Fibroblast of lung (primary cell): ENCODE data around the gene ZFAND2A. TPM values are rescaled to one million over a fixed set of nuclear protein-coding genes. Genes with fewer than 3 reads are reported as not detected.

Source experiments
- DNase-seq, 2 donors: peaks; one replicate each; pipeline versions ENCODE4 v3.0.0 to v3.0.0-alpha.2; 2010; ENCODE audit warnings: low read depth in 2 of 2
- H2AFZ ChIP-seq: 2 replicates; pipeline ENCODE4 v1.5.1; 2012; ENCODE audit warnings: low read length, control low read depth, inconsistent platforms
- H3K27ac ChIP-seq: 2 replicates; pipeline ENCODE4 v1.5.1; 2011; ENCODE audit warnings: low read length, control low read depth; ENCODE audit not compliant: insufficient read depth
- H3K27me3 ChIP-seq: 2 replicates; pipeline ENCODE4 v1.5.1; 2011; ENCODE audit warnings: mild to moderate bottlenecking, low read length; ENCODE audit not compliant: control insufficient read depth, insufficient read depth
- H3K36me3 ChIP-seq: 2 replicates; pipeline ENCODE4 v1.5.1; 2011; ENCODE audit warnings: low read length; ENCODE audit not compliant: control insufficient read depth, insufficient read depth
- H3K4me1 ChIP-seq: 2 replicates; pipeline ENCODE4 v1.5.1; 2011; ENCODE audit warnings: low read length; ENCODE audit not compliant: control insufficient read depth, insufficient read depth; ENCODE audit errors: extremely low read depth
- H3K4me2 ChIP-seq: 2 replicates; pipeline ENCODE4 v1.5.1; 2011; ENCODE audit warnings: low read length, control low read depth; ENCODE audit not compliant: insufficient read depth; ENCODE audit errors: extremely low read depth
- H3K4me3 ChIP-seq, 4 experiments: fragments of 200-600 bp in 1 of 4; sonication (generic) in 1 of 4; replicated peaks in 1 of 4; 2 replicates each; pipeline ENCODE4 v1.5.1; 2011 to 2016; ENCODE audit warnings: low read length in 4 of 4, low read depth in 3 of 4, mild to moderate bottlenecking in 3 of 4, control low read depth in 2 of 4, inconsistent platforms in 1 of 4, mixed read lengths in 1 of 4; ENCODE audit not compliant: insufficient read depth in 1 of 4; ENCODE audit errors: control extremely low read depth in 1 of 4
- H3K79me2 ChIP-seq: 2 replicates; pipeline ENCODE4 v1.5.1; 2012; ENCODE audit warnings: mild to moderate bottlenecking, low read length, inconsistent platforms; ENCODE audit not compliant: control insufficient read depth, insufficient read depth
- H3K9ac ChIP-seq: 2 replicates; pipeline ENCODE4 v1.5.1; 2011; ENCODE audit warnings: mild to moderate bottlenecking, low read length, control low read depth; ENCODE audit not compliant: insufficient read depth
- H3K9me3 ChIP-seq: 2 replicates; pipeline ENCODE4 v1.5.1; 2012; ENCODE audit warnings: low read depth, low read length; ENCODE audit not compliant: control insufficient read depth, insufficient read depth
- H4K20me1 ChIP-seq: 2 replicates; pipeline ENCODE4 v1.5.1; 2011; ENCODE audit warnings: low read length; ENCODE audit not compliant: control insufficient read depth, insufficient read depth; ENCODE audit errors: extremely low read depth
- EZH2 ChIP-seq: IDR thresholded peaks from 2 replicates; pipeline ENCODE4 v1.5.1; 2012; ENCODE audit warnings: low read length, control low read depth, mild to moderate bottlenecking; ENCODE audit errors: missing control alignments
- polyA plus RNA-seq, 2 donors: library from polyadenylated mRNA; depleted of rRNA in 1 of 2; stranded (reverse) in 1 of 2; unstranded in 1 of 2; fragments of >200 nt; gene quantifications; 2 replicates each; pipeline ENCODE4 v1.2.1, GENCODE V29; 2011 to 2012; ENCODE audit warnings: missing spikeins in 1 of 2
- total RNA-seq: library from RNA; depleted of rRNA; stranded (reverse); fragments of >200 nt; gene quantifications from 2 replicates; pipeline ENCODE4 v1.2.1, GENCODE V29; 2014
- TF ChIP-seq, protein P1 (sequence below), 2 donors: IDR thresholded peaks in 1 of 2; conservative IDR thresholded peaks in 1 of 2; 1 replicate in 1 of 2; 2 replicates in 1 of 2; pipeline ENCODE4 v1.5.1; 2011 to 2012; ENCODE audit warnings: low read length in 2 of 2, control low read depth in 1 of 2, inconsistent platforms in 1 of 2, low read depth in 1 of 2, mild to moderate bottlenecking in 1 of 2

ZFAND2A gene
- total and polyA plus RNA-seq, 2 donors (not counting 1 experiment from before 2014, with no cell fraction given) = 20.5 to 35.1 TPM

DNA sequence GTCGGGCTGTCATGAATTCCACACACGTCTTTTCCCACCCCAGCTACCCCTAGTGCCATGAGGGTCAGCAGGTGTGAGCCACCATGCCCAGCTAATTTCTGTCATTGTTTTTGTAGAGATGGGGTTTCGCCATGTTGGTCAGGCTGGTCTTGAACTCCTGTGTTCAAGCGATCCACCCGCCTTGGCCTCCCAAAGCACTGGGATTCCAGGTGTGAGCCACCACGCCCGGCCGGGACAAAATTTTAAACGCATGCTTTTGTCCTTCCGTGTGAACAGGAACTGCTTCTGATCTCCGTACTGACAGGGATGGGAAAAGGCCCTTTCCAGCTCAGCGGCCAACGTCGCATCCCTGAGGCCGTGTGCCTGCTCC, 15.6 kb upstream of the ZFAND2A start:
- H2AFZ ChIP-seq = peak overlapping the region; percentile 80
- no peaks in the 10 kb centered on the region for H3K4me1 ChIP-seq
- no peak for TF ChIP-seq EZH2
- TF ChIP-seq, protein P1, sequence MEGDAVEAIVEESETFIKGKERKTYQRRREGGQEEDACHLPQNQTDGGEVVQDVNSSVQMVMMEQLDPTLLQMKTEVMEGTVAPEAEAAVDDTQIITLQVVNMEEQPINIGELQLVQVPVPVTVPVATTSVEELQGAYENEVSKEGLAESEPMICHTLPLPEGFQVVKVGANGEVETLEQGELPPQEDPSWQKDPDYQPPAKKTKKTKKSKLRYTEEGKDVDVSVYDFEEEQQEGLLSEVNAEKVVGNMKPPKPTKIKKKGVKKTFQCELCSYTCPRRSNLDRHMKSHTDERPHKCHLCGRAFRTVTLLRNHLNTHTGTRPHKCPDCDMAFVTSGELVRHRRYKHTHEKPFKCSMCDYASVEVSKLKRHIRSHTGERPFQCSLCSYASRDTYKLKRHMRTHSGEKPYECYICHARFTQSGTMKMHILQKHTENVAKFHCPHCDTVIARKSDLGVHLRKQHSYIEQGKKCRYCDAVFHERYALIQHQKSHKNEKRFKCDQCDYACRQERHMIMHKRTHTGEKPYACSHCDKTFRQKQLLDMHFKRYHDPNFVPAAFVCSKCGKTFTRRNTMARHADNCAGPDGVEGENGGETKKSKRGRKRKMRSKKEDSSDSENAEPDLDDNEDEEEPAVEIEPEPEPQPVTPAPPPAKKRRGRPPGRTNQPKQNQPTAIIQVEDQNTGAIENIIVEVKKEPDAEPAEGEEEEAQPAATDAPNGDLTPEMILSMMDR (conservative IDR thresholded peaks at IDR 0.05 in 1 of 2, IDR thresholded peaks at IDR 0.05 in 1 of 2; ENCODE audit: low read depth in 1 of 2, low read length in 2 of 2) = no peak
- H3K27me3 ChIP-seq = no peaks in the 10 kb centered on the region
- H4K20me1 ChIP-seq = no peaks in the 10 kb centered on the region
- no peaks in the 10 kb centered on the region for H3K9me3 ChIP-seq
- no peak overlapping the region for H3K4me3 ChIP-seq
- H3K4me2 ChIP-seq = peak overlapping the region; percentile 64
- no peak for DNase-seq
- no peak overlapping the region for H3K9ac ChIP-seq
- no peak overlapping the region for H3K27ac ChIP-seq
- no peaks in the 10 kb centered on the region for H3K79me2 ChIP-seq
- no peaks in the 10 kb centered on the region for H3K36me3 ChIP-seq

GRCh38 chr7:1174881-1175596, 15.0 kb upstream of the ZFAND2A start:
- no peak overlapping the region for H3K4me3 ChIP-seq
- no peaks in the 10 kb centered on the region for H3K79me2 ChIP-seq
- DNase-seq = no peak
- no peaks in the 10 kb centered on the region for H3K36me3 ChIP-seq
- no peaks in the 10 kb centered on the region for H4K20me1 ChIP-seq
- no peaks in the 10 kb centered on the region for H3K4me1 ChIP-seq
- no peak overlapping the region for H3K27ac ChIP-seq
- no peak overlapping the region for H3K9ac ChIP-seq
- no peak overlapping the region for H3K4me2 ChIP-seq
- H3K9me3 ChIP-seq = no peaks in the 10 kb centered on the region
- TF ChIP-seq EZH2 = no peak
- TF ChIP-seq, protein P1 (conservative IDR thresholded peaks at IDR 0.05 in 1 of 2, IDR thresholded peaks at IDR 0.05 in 1 of 2; ENCODE audit: low read depth in 1 of 2, low read length in 2 of 2) = no peak
- H2AFZ ChIP-seq = no peak overlapping the region
- no peaks in the 10 kb centered on the region for H3K27me3 ChIP-seq

DNA sequence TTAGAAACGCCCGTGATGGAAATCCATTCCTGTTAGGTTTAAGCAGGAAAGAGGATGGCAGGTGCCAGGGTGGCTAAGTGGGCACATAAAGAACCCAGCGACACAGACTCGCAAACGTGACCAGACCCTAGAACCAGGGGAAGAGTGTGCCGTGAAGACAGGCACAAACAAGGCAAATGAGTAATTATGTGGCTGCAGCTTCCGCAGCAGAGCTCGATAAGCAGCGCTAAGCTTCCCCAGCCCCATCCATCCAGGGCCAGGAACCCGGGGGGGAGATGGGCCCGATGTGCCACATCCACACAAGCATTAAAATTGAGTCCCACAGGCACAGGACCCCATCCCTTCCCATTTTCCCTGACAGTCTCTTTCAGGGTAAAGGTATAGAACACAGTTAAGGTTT, 14.0 kb upstream of the ZFAND2A start:
- DNase-seq = no peak
- Histone ChIP-seq H3K4me1 (no peaks in the 10 kb centered on the region), H2AFZ (no peak overlapping the region), H4K20me1 (no peaks in the 10 kb centered on the region), H3K4me3 (no peak overlapping the region), H3K9ac (no peak overlapping the region), H3K9me3 (no peaks in the 10 kb centered on the region), H3K27ac (no peak overlapping the region), H3K27me3 (no peaks in the 10 kb centered on the region), H3K36me3 (no peaks in the 10 kb centered on the region), H3K79me2 (no peaks in the 10 kb centered on the region), H3K4me2 (no peak overlapping the region)
- TF ChIP-seq EZH2 = no peak
- TF ChIP-seq, protein P1 (conservative IDR thresholded peaks at IDR 0.05 in 1 of 2, IDR thresholded peaks at IDR 0.05 in 1 of 2; ENCODE audit: low read depth in 1 of 2, low read length in 2 of 2) = no peak
